ENCODE results near the gene BCAR1.

BCAR1 gene

DNA sequence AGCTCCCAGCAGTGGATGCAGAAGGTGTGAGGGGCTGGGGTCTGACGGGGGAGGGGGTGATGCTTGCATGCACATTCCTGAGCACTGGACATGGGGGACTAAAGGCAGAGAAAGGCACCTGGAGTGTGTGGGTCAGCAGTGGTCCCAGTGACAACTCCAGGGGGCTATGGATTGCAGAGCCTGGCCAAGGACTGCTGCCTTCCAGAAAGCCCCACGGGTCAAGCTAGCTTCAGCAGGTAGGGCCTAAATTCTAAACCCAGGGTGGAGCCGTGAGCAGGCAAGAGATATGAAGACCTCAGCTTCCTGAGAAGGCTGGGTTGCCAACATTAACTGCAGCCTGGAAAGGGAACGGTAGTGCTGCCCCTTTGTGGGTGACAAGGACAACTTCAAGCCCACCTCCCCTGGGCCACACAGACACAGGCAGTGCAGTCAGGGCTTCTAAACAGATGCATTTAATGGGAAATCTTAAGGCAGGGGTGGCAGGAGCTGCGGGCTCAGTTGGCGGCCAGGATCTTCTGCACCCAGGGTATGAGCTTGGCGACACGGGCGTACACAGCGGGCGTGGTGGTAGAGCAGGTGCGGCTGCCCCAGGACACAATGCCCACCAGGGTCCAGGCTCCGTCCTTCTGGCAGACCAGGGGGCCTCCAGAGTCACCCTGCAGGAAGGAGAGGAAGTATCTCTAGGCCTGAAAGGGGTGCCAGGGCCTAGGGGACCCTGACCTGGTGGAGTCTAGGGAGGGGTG lies 47.6 kb downstream of the BCAR1 start:
- DNase-seq (ENCODE audit: low read depth in 2 of 2), result no peak

DNA sequence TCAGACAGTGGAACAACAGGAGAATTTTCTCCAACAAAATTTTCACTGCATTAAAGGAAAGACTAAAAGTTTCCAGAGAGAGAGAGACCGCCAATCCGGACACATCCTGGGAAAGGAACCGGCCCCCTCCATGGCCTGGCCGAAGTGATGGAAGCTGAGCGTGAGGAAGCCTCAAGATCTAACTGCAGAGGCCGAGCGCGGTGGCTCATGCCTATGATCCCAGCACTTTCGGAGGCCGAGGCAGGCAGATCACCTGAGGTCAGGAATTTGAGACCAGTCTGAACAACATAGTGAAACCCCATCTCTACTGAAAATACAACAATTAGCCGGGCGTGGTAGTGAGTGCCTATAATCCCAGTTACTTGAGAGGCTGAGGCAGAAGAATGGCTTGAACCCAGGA lies 48.3 kb downstream of the BCAR1 start:
- no peak for DNase-seq (ENCODE audit: low read depth in 2 of 2)

DNA sequence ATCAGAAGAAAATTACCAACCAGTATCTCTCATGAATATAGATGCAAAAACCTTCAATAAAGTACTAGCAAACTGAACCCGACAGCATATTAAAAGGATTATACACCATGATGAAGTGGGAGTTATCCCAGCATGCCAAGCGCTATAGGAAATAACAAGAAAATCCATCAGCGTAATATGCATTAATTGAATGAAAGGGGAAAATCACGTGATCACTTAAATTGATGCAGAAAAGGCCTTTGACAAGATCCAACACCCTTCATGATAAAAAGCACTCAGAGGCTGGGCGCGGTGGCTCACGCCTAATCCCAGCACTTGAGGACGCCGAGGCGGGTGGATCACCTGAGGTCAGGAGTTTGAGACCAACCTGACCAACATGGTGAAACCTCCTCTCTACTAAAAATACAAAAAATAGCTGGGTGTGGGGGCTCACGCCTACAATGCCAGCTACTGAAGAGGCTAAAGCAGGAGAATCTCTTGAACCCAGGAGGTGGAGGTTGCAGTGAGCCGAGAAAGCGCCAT lies 49.3 kb downstream of the BCAR1 start:
- DNase-seq (ENCODE audit: low read depth in 2 of 2), result no peak

DNA sequence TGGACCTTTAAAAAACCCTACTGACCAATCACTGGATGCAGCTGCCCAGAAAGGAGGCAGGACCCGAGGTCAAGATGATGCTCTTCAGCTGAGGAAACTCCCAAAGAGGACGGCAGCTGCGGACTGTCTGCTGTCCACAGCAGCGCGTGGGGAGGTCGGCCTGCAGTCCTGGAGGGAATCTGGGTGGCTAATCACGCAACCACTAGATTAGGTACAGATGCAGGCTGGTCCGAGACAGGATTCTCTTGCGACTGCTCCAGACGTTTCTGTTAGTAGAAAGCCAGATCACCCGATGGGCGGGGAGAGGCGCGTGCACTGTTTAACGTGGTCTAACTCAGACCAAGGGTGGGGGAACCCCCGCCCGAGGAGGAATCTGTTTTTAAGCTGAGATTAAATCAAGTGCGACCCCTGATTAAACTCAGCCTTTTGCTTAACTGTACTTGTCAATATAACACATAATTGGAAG lies 53.3 kb downstream of the BCAR1 start:
- DNase-seq (ENCODE audit: low read depth in 2 of 2), result no peak

DNA sequence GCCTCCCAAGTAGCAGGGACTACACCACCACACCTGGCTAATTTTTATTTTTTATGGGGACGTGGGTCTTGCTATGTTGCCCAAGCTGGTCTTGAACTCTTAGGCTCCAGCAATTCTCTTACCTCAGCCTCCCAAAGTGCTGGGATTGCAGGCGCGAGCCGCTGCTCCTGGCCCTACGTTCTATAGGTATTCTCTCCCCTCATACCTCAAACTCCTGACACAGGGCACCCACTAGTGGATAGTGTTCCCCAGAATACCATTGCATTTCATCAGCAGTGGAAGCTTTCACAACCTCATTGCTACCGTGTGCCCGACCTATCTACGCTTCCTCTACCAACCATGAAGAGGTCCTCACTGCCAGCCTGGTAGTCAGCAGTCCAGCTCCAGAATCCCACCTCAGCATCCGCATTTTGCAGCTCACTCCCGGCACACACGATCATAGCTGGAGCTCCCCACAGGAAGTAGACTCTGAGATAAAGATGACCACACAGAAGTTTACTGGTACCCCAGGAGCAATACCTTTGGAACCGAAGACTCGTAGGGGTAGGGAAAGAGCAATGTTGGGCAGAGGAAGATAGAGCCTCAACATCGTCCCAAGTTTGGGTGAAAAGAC lies 53.8 kb downstream of the BCAR1 start:
- DNase-seq (ENCODE audit: low read depth in 2 of 2), result no peak

DNA sequence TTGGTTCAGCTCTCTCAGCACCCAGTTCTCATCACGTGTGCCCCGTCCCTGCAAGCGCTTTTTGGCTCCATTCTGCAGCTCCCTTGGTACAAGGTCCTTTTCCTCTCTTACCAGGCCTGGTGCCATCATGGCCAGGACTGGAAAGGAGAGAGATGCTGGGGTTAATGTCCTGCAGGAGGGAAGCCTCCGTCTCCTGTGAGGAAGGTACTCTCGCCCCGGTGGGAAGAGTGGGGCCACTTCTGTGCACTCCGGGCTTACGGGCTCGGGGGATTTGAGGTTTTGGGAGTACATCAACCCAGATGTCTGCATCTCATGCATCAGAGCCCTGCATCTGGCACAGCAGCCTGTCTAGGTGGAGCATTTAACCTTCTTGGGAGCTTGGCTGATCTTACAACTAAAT lies 54.6 kb downstream of the BCAR1 start:
- no peak for DNase-seq (ENCODE audit: low read depth in 2 of 2)

DNA sequence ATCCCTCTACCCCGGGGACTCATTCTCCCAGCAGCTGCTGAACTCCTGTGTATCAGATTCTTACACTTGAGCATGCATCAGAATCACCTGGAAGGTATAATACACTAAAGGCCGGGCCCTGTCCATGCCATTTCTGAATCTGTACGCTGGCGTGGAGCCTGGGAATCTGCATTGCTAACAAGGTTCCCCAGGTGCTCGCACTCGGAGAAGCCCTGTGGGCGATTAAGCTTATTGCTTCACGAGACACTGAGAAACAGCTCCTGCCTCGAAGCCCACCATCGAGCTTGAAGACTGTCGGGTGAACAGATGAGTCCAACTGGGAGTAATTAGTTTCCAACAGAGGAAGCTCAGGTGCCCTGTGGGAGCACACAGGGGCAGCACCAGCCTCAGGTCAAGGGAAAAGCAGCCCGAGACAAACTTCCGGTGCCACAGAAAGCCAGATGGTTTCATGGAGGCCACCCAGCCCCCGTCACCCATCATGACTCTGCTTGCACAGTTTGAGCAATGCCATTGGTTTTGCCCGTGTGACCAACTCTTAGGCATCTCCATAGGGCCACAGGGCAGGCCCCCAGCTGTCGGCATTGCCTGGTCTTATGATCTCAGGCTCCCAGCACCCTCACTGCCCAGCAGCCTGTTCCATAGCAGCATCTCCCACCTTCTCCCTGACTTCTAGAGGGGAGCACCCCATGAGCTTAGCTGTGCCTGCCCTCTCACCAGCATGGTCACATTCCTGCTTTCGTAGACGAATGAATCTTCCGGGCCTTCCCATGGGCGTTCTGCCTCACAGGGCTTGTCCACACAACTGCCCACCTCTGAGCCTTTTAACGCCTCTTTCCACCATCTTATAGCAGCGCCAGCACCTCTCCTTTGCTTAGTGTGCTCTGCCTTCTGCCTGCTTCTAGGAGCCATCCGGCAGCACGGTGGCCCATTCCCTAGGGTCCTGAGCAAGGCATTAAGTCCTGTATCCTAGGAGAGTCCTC lies 55.3 kb downstream of the BCAR1 start:
- no peak for DNase-seq (ENCODE audit: low read depth in 2 of 2)

DNA sequence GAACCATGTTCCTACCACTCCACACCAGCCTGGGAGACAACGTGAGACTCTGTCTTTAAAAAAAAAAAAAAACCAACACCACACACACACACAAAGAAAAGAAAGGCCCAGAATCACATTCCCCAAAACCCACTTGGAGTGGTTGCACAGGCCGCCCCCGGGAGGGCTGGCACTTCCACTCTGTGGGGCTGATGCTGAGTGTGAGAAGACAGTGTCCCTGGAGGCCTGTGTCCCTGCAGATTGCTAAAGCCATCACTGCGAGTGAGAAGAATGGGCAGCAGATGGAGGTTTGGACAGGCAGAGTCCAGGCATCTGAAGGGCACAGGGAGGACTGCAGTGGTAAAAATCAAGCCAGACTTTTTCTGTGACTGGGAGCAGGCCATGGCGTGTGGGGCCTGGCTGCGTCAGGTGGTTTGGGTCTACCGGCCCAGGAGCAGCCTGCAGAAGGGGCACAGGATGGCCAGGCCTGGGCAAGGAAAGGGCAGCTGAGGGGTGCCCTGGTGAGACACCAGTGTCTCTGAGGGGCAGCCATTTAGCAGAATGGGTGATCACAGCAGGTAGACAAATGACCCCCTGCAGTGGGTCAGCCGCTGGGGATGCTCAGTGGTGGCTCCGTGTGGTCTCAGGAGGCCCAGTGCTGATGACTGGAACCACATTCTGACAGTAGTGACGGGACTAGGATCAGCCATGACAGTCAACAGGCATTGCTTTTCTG lies 57.5 kb downstream of the BCAR1 start:
- DNase-seq (ENCODE audit: low read depth in 2 of 2), result no peak

DNA sequence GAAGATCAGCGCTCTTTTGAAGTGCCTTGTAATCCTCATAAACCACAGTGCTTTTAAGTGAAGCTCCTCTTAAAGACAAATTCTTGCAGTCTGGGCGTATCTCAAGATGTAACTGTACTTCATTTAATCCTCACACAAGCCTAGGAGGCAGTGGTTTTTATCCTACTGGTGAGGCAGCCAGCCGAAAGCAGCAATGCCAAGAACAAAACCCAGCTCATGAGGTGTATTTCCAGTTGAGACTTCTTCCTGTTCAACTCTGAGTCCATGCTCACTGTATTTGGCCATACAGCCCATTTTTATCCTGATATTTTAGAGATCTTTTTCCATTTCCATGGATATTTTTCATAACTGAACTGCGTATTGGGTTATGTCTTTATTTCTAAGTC lies 58.2 kb downstream of the BCAR1 start:
- no peak for DNase-seq (ENCODE audit: low read depth in 2 of 2)

DNA sequence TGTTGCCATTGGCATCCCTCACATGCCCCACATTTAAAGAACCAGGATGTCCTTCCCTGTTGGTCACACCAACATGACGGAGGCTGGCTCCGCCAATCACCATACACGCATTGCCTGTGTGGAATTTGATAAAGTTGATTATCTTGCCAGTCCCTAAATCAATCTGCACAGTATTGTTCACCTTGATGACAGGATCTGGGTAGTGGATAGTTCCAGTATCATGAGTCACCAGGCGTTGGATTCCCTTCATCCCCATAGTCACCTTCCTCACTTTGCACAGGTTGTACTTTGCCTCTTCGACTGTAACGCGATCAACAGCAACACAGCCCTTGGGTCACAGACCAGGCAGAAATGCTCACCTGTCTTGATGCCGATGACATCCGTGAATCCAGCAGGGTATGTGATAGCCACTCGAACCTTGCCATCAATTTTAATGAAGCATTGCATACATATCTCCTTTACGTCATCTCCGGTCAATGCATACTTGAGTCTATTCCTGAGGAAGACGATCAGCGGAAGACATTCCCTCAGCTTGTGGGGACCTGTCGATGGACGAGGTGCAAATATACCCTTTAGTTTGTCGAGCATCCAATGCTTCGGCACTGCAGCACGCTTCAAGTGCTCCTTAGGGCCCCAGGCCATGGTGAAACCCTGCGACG lies 58.7 kb downstream of the BCAR1 start:
- no peak for DNase-seq (ENCODE audit: low read depth in 2 of 2)

DNA sequence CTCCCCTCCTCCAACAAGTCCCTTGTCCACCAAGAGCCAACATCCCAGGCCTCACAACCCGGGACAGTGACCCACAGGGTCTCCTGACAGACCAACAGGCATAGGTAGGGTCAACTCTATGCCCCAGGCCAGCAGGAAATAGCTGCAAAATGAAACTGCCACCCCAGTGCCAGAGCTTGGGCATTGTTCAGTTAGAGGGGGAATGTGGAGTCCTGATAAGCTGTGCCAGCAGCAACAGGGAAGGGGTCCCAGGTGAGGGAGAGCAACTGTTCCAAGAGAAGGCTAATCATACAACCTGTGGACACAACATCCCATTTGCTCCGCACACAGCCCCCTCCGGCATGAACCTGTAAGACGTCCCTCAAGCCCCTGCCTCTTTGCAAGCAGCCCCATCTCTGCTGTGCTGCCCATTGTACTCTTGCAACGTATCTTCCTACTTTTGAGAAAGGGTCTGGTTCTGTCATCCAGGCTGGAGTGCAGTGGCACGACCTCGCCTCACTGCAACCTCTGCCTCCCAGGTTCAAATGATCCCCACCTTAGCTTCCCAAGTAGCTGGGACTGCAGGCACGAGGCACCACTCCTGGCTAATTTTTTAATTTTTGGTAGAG lies 61.7 kb downstream of the BCAR1 start:
- DNase-seq (ENCODE audit: low read depth in 2 of 2), result no peak

DNA sequence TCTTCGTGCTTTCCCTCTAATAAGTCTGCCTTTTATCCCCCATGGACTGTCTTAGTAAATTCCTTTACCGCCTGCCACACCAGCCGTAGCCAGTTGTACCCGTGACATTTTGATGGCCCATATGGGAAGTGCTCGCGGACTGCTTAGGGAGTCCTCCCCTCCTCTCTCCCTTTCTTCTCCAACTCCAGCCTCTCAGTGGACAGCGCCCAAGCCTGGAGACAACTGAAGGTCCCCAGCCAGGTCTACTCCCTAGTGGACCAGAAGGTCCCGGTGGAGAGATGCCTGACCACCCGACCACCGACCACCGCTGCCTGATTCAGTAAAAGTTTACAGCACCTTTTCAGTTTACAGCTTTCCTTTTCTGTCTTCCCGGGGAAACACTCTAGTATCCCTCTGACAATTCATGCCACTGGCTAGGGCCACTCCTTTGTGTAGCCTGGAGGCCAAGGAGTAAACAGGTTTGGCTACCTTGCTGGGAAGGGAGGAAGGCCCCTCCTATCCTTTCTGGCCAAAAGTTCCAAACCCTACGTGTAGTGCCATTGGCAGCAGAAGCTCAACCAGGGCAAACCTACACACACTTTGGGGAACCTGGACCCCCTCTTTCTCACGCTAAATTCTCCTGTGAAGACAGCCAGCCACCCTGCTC lies 62.5 kb downstream of the BCAR1 start:
- DNase-seq (ENCODE audit: low read depth in 2 of 2), result no peak

DNA sequence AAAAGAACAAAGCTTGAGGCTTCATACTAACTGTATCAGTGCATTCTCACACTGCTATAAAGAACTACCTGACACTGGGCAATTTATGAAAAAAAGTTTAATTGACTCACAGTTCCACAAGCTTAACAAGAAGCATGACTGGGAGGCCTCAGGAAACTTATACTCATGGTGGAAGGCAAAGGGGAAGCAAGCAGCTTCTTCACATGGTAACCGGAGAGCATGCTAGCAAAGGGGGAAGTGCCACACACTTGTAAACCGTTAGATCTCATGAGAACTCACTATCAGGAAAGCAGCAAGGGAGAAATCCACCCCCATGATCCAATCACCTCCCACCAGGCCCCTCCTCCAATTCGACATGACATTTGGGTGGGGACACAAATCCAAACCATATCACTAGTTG lies 69.8 kb downstream of the BCAR1 start:
- no peak for DNase-seq (ENCODE audit: low read depth in 2 of 2)

DNA sequence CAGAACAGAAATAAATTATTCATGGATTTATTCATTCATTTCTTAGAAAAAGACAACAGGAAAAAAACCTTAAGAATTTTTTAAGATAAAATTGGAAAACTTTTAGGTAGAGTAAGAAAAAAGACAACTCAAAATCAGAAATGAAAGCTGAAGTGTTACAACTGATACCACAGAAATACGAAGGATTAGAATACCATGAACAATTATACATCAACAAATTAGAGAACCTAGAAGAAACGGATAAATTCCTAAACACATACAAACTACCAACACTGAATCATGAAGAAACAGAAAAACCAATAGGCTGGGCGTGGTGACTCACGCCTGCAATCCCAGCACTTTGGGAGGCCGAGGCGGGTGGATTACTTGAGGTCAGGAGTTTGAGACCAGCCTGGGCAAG lies 72.2 kb downstream of the BCAR1 start:
- no peak for DNase-seq (ENCODE audit: low read depth in 2 of 2)
